HepG2 (cell line): ENCODE results near the gene FBXO39. TPM values are rescaled to one million over a fixed set of nuclear protein-coding genes. Genes with fewer than 3 reads are reported as not detected.

Experiments used
- ATAC-seq: fragments of 200-7000 bp; cut with Tn5 transposase; 3 replicates; pipeline ENCODE4 v1.9.1; 2020; ENCODE audit warnings: mild to moderate bottlenecking, moderate library complexity
- BruUV-seq: library from RNA; stranded (reverse); fragments of 400-500 nt; replicated peaks from 2 replicates; lab custom pipeline; 2021; lab: Mats Ljungman, UMichigan
- CTCF ChIA-PET: fragments of 300-600 bp; formaldehyde crosslinking; extraction: SDS; loops from one replicate; lab custom pipeline; 2021; ENCODE audit warnings: low total read pairs, inconsistent platforms, low intra/inter-chr PET ratio; lab: Yijun Ruan, JAX
- POLR2A ChIA-PET: fragments of 350-600 bp; sonication (Branson Sonifier 250); formaldehyde crosslinking; loops from one replicate; lab custom pipeline; 2020; ENCODE audit warnings: antibody characterized with exemption, inconsistent platforms; lab: Yijun Ruan, JAX
- DNase-seq: peaks from one replicate; pipeline ENCODE4 v3.0.0-alpha.2; 2015; ENCODE audit warnings: low spot score
- FAIRE-seq: peaks from 3 replicates; lab custom pipeline; 2011; peaks lifted over from hg19 to GRCh38; lab: Jason Lieb, UNC
- H2AFZ ChIP-seq: one replicate; pipeline ENCODE4 v1.6.1; 2011; ENCODE audit warnings: low read length, inconsistent platforms
- H3K27ac ChIP-seq: fragments of 300-600 bp; 3 replicates; pipeline ENCODE4 v1.8.0; 2011; ENCODE audit warnings: mixed run types, mild to moderate bottlenecking, mixed read lengths, low read length, inconsistent platforms; ENCODE audit not compliant: insufficient read depth; ENCODE audit errors: extremely low read length
- H3K27me3 ChIP-seq, 2 experiments: fragments of 200-600 bp in 1 of 2; 2 replicates in 1 of 2; 3 replicates in 1 of 2; pipeline versions ENCODE4 v1.6.0 to v1.8.0; 2011; ENCODE audit warnings: low read length in 2 of 2, mild to moderate bottlenecking in 2 of 2, moderate library complexity in 2 of 2, inconsistent platforms in 1 of 2; ENCODE audit not compliant: insufficient read depth in 2 of 2, control insufficient read depth in 1 of 2
- H3K36me3 ChIP-seq, 2 experiments: fragments of 200-600 bp in 1 of 2; replicated peaks in 1 of 2; 2 replicates in 1 of 2; 3 replicates in 1 of 2; pipeline versions ENCODE4 v1.5.1 to v1.8.0; 2011; ENCODE audit warnings: low read length in 2 of 2, inconsistent platforms in 1 of 2; ENCODE audit not compliant: insufficient read depth in 2 of 2, control insufficient read depth in 1 of 2
- H3K4me1 ChIP-seq: 2 replicates; pipeline ENCODE4 v1.5.1; 2012; ENCODE audit warnings: low read length, inconsistent platforms; ENCODE audit not compliant: insufficient read depth
- H3K4me2 ChIP-seq: 2 replicates; pipeline ENCODE4 v1.6.0; 2011; ENCODE audit warnings: low read depth, low read length, inconsistent platforms
- H3K4me3 ChIP-seq, 3 experiments: fragments of 200-600 bp in 1 of 3; sonication (generic), shearing (Covaris generic) in 1 of 3; replicated peaks in 1 of 3; 2 replicates each; pipeline ENCODE4 v1.5.1; 2011 to 2016; ENCODE audit warnings: low read length in 3 of 3, inconsistent platforms in 2 of 3, low read depth in 2 of 3, mild to moderate bottlenecking in 2 of 3, control low read depth in 1 of 3, mixed read lengths in 1 of 3; ENCODE audit not compliant: insufficient read depth in 1 of 3
- H3K79me2 ChIP-seq: one replicate; pipeline ENCODE4 v1.6.1; 2011; ENCODE audit warnings: low read length, inconsistent platforms; ENCODE audit not compliant: insufficient read depth
- H3K9ac ChIP-seq: 2 replicates; pipeline ENCODE4 v1.6.0; 2011; ENCODE audit warnings: mild to moderate bottlenecking, low read depth, low read length, inconsistent platforms; ENCODE audit not compliant: insufficient read depth
- H3K9me3 ChIP-seq: 2 replicates; pipeline ENCODE4 v1.5.1; 2012; ENCODE audit warnings: mild to moderate bottlenecking, low read length
- H4K20me1 ChIP-seq: 2 replicates; pipeline ENCODE4 v1.6.0; 2011; ENCODE audit warnings: inconsistent platforms, mild to moderate bottlenecking, low read length, moderate library complexity; ENCODE audit not compliant: insufficient read depth
- GABPB1 ChIP-seq: IDR thresholded peaks from 2 replicates; pipeline ENCODE4 v1.6.1; 2016; ENCODE audit warnings: mild to moderate bottlenecking, missing genetic modification reagents, moderate library complexity, missing compliant biosample characterization
- HOXA7 ChIP-seq: sonication (generic); formaldehyde crosslinking; IDR thresholded peaks from 2 replicates; pipeline ENCODE4 v1.8.1; 2022; ENCODE audit warnings: mild to moderate bottlenecking, missing genetic modification reagents, moderate library complexity
- MAFG ChIP-seq: sonication (generic); formaldehyde crosslinking; IDR thresholded peaks from 2 replicates; pipeline ENCODE4 v1.5.1; 2020; ENCODE audit warnings: mild to moderate bottlenecking, missing genetic modification reagents
- ZBTB7B ChIP-seq: sonication (generic); formaldehyde crosslinking; IDR thresholded peaks from 2 replicates; pipeline ENCODE4 v1.4.0; 2020; ENCODE audit warnings: missing genetic modification reagents
- ZNF18 ChIP-seq: sonication (generic); formaldehyde crosslinking; IDR thresholded peaks from 2 replicates; pipeline ENCODE4 v1.8.0; 2022; ENCODE audit warnings: mild to moderate bottlenecking, missing genetic modification reagents; ENCODE audit not compliant: insufficient replicate concordance
- ZNF33A ChIP-seq: sonication (generic); formaldehyde crosslinking; IDR thresholded peaks from 2 replicates; pipeline ENCODE4 v1.5.1; 2020; ENCODE audit warnings: missing genetic modification reagents, mild to moderate bottlenecking, moderate library complexity, borderline replicate concordance
- ZNF609 ChIP-seq: sonication (generic); formaldehyde crosslinking; IDR thresholded peaks from 2 replicates; pipeline ENCODE4 v1.4.0; 2020; ENCODE audit warnings: mild to moderate bottlenecking, missing genetic modification reagents, borderline replicate concordance
- WGBS: methylation state at CpG from one replicate; pipeline ENCODE4 v1.1.6; 2017; ENCODE audit warnings: low lambda C conversion rate; 5-methylcytosine and 5-hydroxymethylcytosine counted together
- in situ Hi-C: cut with HindIII; loops from 2 replicates; pipeline ENCODE4 v1.10.0; 2017; ENCODE audit warnings: low pct_unique_long_range_greater_than_20kb; ENCODE audit not compliant: extremely low pct_ligation_motif_present
- intact Hi-C: fragments of 100-400 bp; cut with micrococcal nuclease; formaldehyde crosslinking; loops from one replicate; pipeline ENCODE4 v1.10.0; 2022; ENCODE audit not compliant: unreplicated experiment
- polyA plus RNA-seq, 8 experiments: library from polyadenylated mRNA; depleted of rRNA in 3 of 8; stranded (reverse) in 7 of 8; unstranded in 1 of 8; fragments of >200 nt; fragmentation: Illumina TruSeq in 4 of 8; extraction: Trizol in 4 of 8; gene quantifications; 2 replicates each; pipeline versions ENCODE4 v1.2.1 to v1.2.3, GENCODE V29; 2011 to 2016; ENCODE audit warnings: low read depth in 4 of 8, missing spikeins in 1 of 8, mixed read lengths in 1 of 8; ENCODE audit not compliant: insufficient read depth in 1 of 8
- total RNA-seq, 5 experiments: library from RNA; depleted of rRNA; stranded (reverse); fragments of >200 nt; fragmentation: Illumina TruSeq; extraction: Trizol; gene quantifications; 2 replicates each; pipeline ENCODE4 v1.2.3, GENCODE V29; 2016; ENCODE audit warnings: low read depth in 1 of 5

Gene FBXO39
- total and polyA plus RNA-seq, 2 of the 13 experiments (the other 11 are each of a cell fraction or from before 2014, with no cell fraction given), result 0.09 TPM; not detected in 1

- no peak for TF ChIP-seq ZNF609 (CRISPR knock-in tag)
- TF ChIP-seq ZNF33A (CRISPR knock-in tag), result no peak
- TF ChIP-seq ZNF18 (CRISPR knock-in tag), result no peak
- TF ChIP-seq, all 625 proteins: peak for 0
These were observed 23.7 kb downstream of the FBXO39 start (continued) for GRCh38 chr17:6799738-6800137.

- Histone ChIP-seq H3K27ac (no peak overlapping the region), H3K9me3 (no peaks in the 10 kb centered on the region), H3K27me3 (no peaks in the 10 kb centered on the region), H3K36me3 (no peaks in the 10 kb centered on the region), H4K20me1 (no peaks in the 10 kb centered on the region), H2AFZ (no peak overlapping the region), H3K4me1 (peaks cover 35% of the 10 kb centered on the region), H3K79me2 (no peaks in the 10 kb centered on the region), H3K4me3 (no peak overlapping the region), H3K4me2 (no peak overlapping the region), H3K9ac (no peak overlapping the region)
- ChIA-PET POLR2A (no interaction called here), CTCF (no interaction called here)
- BruUV-seq, result no TSS peak
- 88% methylated on average over 11 of the region's 13 CpGs for WGBS
- DNase-seq (no peak), FAIRE-seq (no peak), ATAC-seq (no peak)
- in situ Hi-C loops (no loop called here), intact Hi-C loops (no loop called here)
- TF ChIP-seq HOXA7 (CRISPR knock-in tag) (no peak), ZBTB7B (CRISPR knock-in tag) (no peak), GABPB1 (CRISPR knock-in tag) (no peak), MAFG (CRISPR knock-in tag) (no peak)
These were observed 24.5 kb downstream of the FBXO39 start for GRCh38 chr17:6800422-6801027.
